Endothelial cell of umbilical vein (primary cell): ENCODE data around the gene SH3BP5. TPM values are rescaled to one million over a fixed set of nuclear protein-coding genes. Genes with fewer than 3 reads are reported as not detected.

Experiments used
- BruUV-seq: library from RNA; stranded (reverse); fragments of 400-500 nt; replicated peaks from 2 replicates; lab custom pipeline; 2021; lab: Mats Ljungman, UMichigan
- CTCF ChIA-PET: fragments of 300-600, 350-600 bp; sonication (Branson Sonifier 250); formaldehyde crosslinking; loops from one replicate; lab custom pipeline; 2021; ENCODE audit warnings: antibody characterized with exemption, inconsistent platforms; lab: Charles Lee
- POLR2A ChIA-PET: fragments of 300-600, 350-600 bp; sonication (Branson Sonifier 250); formaldehyde crosslinking; loops from one replicate; lab custom pipeline; 2021; ENCODE audit warnings: antibody characterized with exemption, inconsistent platforms; lab: Charles Lee
- DNase-seq: peaks from one replicate; pipeline ENCODE4 v3.0.0-alpha.2; 2011; ENCODE audit warnings: low read depth, low spot score
- FAIRE-seq: peaks from 2 replicates; lab custom pipeline; 2011; peaks lifted over from hg19 to GRCh38; lab: Jason Lieb, UNC
- H2AFZ ChIP-seq: 2 replicates; pipeline ENCODE4 v1.6.0; 2012; ENCODE audit warnings: low read depth, low read length, control low read depth, inconsistent platforms
- H3K27ac ChIP-seq: 2 replicates; pipeline ENCODE4 v1.5.1; 2011; ENCODE audit warnings: low read depth, mild to moderate bottlenecking, control low read depth, low read length, moderate library complexity; ENCODE audit not compliant: insufficient read depth
- H3K27me3 ChIP-seq, 2 experiments: 2 replicates each; pipeline versions ENCODE4 v1.6.0 to v1.6.1; 2011; ENCODE audit warnings: low read length in 2 of 2, mixed read lengths in 1 of 2; ENCODE audit not compliant: control insufficient read depth in 2 of 2, insufficient read depth in 2 of 2
- H3K36me3 ChIP-seq, 2 experiments: 2 replicates in 1 of 2; 3 replicates in 1 of 2; pipeline ENCODE4 v1.5.1; 2011; ENCODE audit warnings: low read length in 2 of 2, mild to moderate bottlenecking in 1 of 2, moderate library complexity in 1 of 2; ENCODE audit not compliant: control insufficient read depth in 2 of 2, insufficient read depth in 2 of 2; ENCODE audit errors: extremely low read depth in 1 of 2
- H3K4me1 ChIP-seq: 3 replicates; pipeline ENCODE4 v1.5.1; 2011; ENCODE audit warnings: mild to moderate bottlenecking, low read length; ENCODE audit not compliant: control insufficient read depth, insufficient read depth; ENCODE audit errors: extremely low read depth
- H3K4me2 ChIP-seq: 2 replicates; pipeline ENCODE4 v1.6.1; 2011; ENCODE audit warnings: low read length, control low read depth, mixed read lengths; ENCODE audit not compliant: insufficient read depth
- H3K4me3 ChIP-seq, 3 experiments: fragments of 200-600 bp in 1 of 3; sonication (generic), shearing (Covaris generic) in 1 of 3; replicated peaks in 1 of 3; 2 replicates each; pipeline ENCODE4 v1.5.1; 2011 to 2016; ENCODE audit warnings: control low read depth in 3 of 3, low read length in 3 of 3, mild to moderate bottlenecking in 2 of 3, inconsistent platforms in 1 of 3, low read depth in 1 of 3, moderate library complexity in 1 of 3; ENCODE audit not compliant: insufficient read depth in 1 of 3
- H3K79me2 ChIP-seq: 2 replicates; pipeline ENCODE4 v1.6.0; 2012; ENCODE audit warnings: low read length, inconsistent platforms; ENCODE audit not compliant: control insufficient read depth, insufficient read depth
- H3K9ac ChIP-seq: replicated peaks from 2 replicates; pipeline ENCODE3; 2011; ENCODE audit warnings: low read length, control low read depth; ENCODE audit not compliant: insufficient read depth; ENCODE audit errors: extremely low read depth
- H3K9me1 ChIP-seq: replicated peaks from 3 replicates; pipeline ENCODE4 v1.6.0; 2011; ENCODE audit warnings: mild to moderate bottlenecking, low read length; ENCODE audit not compliant: control insufficient read depth, insufficient read depth; ENCODE audit errors: extremely low read depth
- H3K9me3 ChIP-seq: replicated peaks from 2 replicates; pipeline ENCODE4 v1.5.1; 2012; ENCODE audit warnings: low read length, inconsistent platforms; ENCODE audit not compliant: control insufficient read depth, insufficient read depth
- H4K20me1 ChIP-seq: replicated peaks from 2 replicates; pipeline ENCODE3; 2011; ENCODE audit warnings: mild to moderate bottlenecking, low read length; ENCODE audit not compliant: control insufficient read depth, insufficient read depth; ENCODE audit errors: extremely low read depth
- EZH2 ChIP-seq: IDR thresholded peaks from 2 replicates; pipeline ENCODE4 v1.6.1; 2012; ENCODE audit warnings: borderline replicate concordance, low read depth, mild to moderate bottlenecking, moderate library complexity, low read length, inconsistent platforms; ENCODE audit not compliant: severe bottlenecking
- FOS ChIP-seq: IDR thresholded peaks from 2 replicates; pipeline ENCODE4 v1.6.1; 2011; ENCODE audit warnings: mild to moderate bottlenecking, low read length, moderate library complexity, borderline replicate concordance; ENCODE audit not compliant: insufficient read depth
- GATA2 ChIP-seq: IDR thresholded peaks from 2 replicates; pipeline ENCODE4 v1.7.0; 2011; ENCODE audit warnings: low read depth, mild to moderate bottlenecking, moderate library complexity, mixed read lengths, low read length; ENCODE audit not compliant: insufficient read length, insufficient read depth
- JUN ChIP-seq: IDR thresholded peaks from 2 replicates; pipeline ENCODE4 v1.6.1; 2011; ENCODE audit warnings: borderline replicate concordance, low read depth; ENCODE audit not compliant: insufficient read length, insufficient read depth
- MYC ChIP-seq: IDR thresholded peaks from one replicate; pipeline ENCODE4 v1.6.1; 2011; ENCODE audit warnings: mild to moderate bottlenecking, low read depth, low read length
- POLR2A ChIP-seq: IDR thresholded peaks from 2 replicates; pipeline ENCODE4 v1.6.1; 2012; ENCODE audit warnings: low read depth, mild to moderate bottlenecking, control low read depth, low read length
- POLR2AphosphoS5 ChIP-seq: IDR thresholded peaks from 2 replicates; pipeline ENCODE4 v1.6.1; 2012; ENCODE audit warnings: low read depth, mild to moderate bottlenecking, control low read depth, low read length, moderate library complexity; ENCODE audit not compliant: insufficient read depth
- dilution Hi-C: fragments of 300-500 bp; cut with MboI; formaldehyde crosslinking; loops from one replicate; pipeline ENCODE4 v1.15.0; 2019; ENCODE audit warnings: low sequenced_read_pairs; ENCODE audit not compliant: extremely low pct_ligation_motif_present
- intact Hi-C: fragments of 100-400 bp; cut with micrococcal nuclease; formaldehyde crosslinking; loops from one replicate; pipeline ENCODE4 v1.10.0; 2022
- polyA plus RNA-seq, 4 experiments: library from polyadenylated mRNA; depleted of rRNA in 3 of 4; stranded (reverse) in 3 of 4; unstranded in 1 of 4; fragments of >200 nt; gene quantifications; 2 replicates each; pipeline versions ENCODE4 v1.2.1 to v1.2.3, GENCODE V29; 2011 to 2012; ENCODE audit warnings: missing spikeins in 1 of 4
- total RNA-seq: library from RNA; stranded (reverse); gene quantifications from 2 replicates; pipeline ENCODE4 v1.2.3, GENCODE V29; 2021
- TF ChIP-seq, protein P1 (sequence below): IDR thresholded peaks from 2 replicates; pipeline ENCODE4 v1.6.1; 2011; ENCODE audit not compliant: insufficient read depth, insufficient read length
- TF ChIP-seq, protein P2 (sequence below), 2 donors: IDR thresholded peaks; 1 replicate in 1 of 2; 2 replicates in 1 of 2; pipeline ENCODE4 v1.5.1; 2011; ENCODE audit warnings: low read length in 2 of 2, mild to moderate bottlenecking in 2 of 2, moderate library complexity in 2 of 2, control low read depth in 1 of 2, inconsistent platforms in 1 of 2, low read depth in 1 of 2; ENCODE audit not compliant: insufficient read depth in 1 of 2; ENCODE audit errors: extremely low read depth in 1 of 2

SH3BP5 gene
- total and polyA plus RNA-seq, 2 donors (not counting 3 experiments of a cell fraction or from before 2014, with no cell fraction given), result 35.3 to 76.3 TPM

DNA sequence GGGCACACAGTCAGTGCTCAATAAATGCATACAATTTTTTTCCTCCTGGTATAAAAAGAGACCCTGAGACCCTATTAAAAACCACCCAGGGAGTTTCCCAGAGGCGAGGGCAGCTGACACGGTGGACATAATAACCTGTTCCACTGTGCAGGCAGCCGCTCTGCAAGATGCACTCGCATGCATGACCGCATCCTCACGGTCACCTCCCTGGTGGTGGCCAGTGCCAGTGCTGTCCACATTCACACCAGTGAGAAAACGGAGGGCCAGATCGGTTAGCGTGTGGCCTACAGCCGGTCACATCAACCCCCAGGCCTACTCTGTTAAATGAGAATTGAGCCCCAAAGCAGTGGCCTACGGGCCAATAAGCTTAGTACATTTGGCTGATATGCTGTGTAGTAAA, 24.8 kb downstream of the SH3BP5 start:
- H3K79me2 ChIP-seq, result peaks cover 56% of the 10 kb centered on the region
- no peak overlapping the region for H3K9ac ChIP-seq
- H3K4me2 ChIP-seq, result no peak overlapping the region
- CTCF ChIA-PET, result interaction anchor here (1.2 to 2.2 kb wide), 5 partner anchors 10 to 40 kb away, joined by 4 to 8 read pairs (median 7); partner anchors contain the start of gene SH3BP5
- no peaks in the 10 kb centered on the region for H4K20me1 ChIP-seq
- H3K4me1 ChIP-seq, result peaks cover 28% of the 10 kb centered on the region
- peaks cover 0 to 12% of the 10 kb centered on the region in 2 experiments for H3K36me3 ChIP-seq
- no peaks in the 10 kb centered on the region for H3K9me1 ChIP-seq
- TF ChIP-seq, protein P1, sequence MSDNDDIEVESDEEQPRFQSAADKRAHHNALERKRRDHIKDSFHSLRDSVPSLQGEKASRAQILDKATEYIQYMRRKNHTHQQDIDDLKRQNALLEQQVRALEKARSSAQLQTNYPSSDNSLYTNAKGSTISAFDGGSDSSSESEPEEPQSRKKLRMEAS, result no peak
- TF ChIP-seq POLR2AphosphoS5, result no peak
- TF ChIP-seq MYC, result no peak
- no peak for TF ChIP-seq EZH2
- no peak for TF ChIP-seq JUN
- no peak for TF ChIP-seq FOS
- no peak for TF ChIP-seq POLR2A
- TF ChIP-seq, protein P2, sequence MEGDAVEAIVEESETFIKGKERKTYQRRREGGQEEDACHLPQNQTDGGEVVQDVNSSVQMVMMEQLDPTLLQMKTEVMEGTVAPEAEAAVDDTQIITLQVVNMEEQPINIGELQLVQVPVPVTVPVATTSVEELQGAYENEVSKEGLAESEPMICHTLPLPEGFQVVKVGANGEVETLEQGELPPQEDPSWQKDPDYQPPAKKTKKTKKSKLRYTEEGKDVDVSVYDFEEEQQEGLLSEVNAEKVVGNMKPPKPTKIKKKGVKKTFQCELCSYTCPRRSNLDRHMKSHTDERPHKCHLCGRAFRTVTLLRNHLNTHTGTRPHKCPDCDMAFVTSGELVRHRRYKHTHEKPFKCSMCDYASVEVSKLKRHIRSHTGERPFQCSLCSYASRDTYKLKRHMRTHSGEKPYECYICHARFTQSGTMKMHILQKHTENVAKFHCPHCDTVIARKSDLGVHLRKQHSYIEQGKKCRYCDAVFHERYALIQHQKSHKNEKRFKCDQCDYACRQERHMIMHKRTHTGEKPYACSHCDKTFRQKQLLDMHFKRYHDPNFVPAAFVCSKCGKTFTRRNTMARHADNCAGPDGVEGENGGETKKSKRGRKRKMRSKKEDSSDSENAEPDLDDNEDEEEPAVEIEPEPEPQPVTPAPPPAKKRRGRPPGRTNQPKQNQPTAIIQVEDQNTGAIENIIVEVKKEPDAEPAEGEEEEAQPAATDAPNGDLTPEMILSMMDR (IDR thresholded peaks at IDR 0.05; ENCODE audit: extremely low read depth in 1 of 2, insufficient read depth in 1 of 2, low read depth in 1 of 2, low read length in 2 of 2), result no peak
- TF ChIP-seq GATA2, result no peak
- DNase-seq, result no peak
- no peaks in the 10 kb centered on the region for H3K27me3 ChIP-seq
- no peak for FAIRE-seq
- POLR2A ChIA-PET, result interaction anchor here (0.7 kb wide), 1 partner anchor 13 kb away, joined by 5 read pairs; no protein-coding TSS in a partner anchor
- intact Hi-C loops, result no loop called here
- dilution Hi-C loops, result no loop called here
- BruUV-seq, result no TSS peak
- no peak overlapping the region for H3K27ac ChIP-seq
- no peak overlapping the region for H3K4me3 ChIP-seq
- no peak overlapping the region for H2AFZ ChIP-seq
- H3K9me3 ChIP-seq, result no peaks in the 10 kb centered on the region
